K562 (cell line): ENCODE data around the gene RNF187. TPM values are rescaled to one million over a fixed set of nuclear protein-coding genes. Genes with fewer than 3 reads are reported as not detected.

Experiments used
- ARID2 ChIP-seq: fragments of 450-650 bp; IDR thresholded peaks from 2 replicates; pipeline ENCODE4 v1.6.1; 2017; ENCODE audit warnings: antibody characterized with exemption, mild to moderate bottlenecking
- ARNT ChIP-seq, 2 experiments: fragments of 450-650 bp; IDR thresholded peaks; 2 replicates each; pipeline ENCODE4 v1.6.1; 2016; ENCODE audit warnings: mild to moderate bottlenecking in 1 of 2
- BACH1 ChIP-seq: fragments of 200-800 bp; sonication (Bioruptor generic); IDR thresholded peaks from 2 replicates; pipeline ENCODE4 v1.6.1; 2016; ENCODE audit warnings: missing genetic modification characterization, missing compliant biosample characterization
- BCOR ChIP-seq: fragments of 450-650 bp; IDR thresholded peaks from 2 replicates; pipeline ENCODE4 v1.6.1; 2016
- BDP1 ChIP-seq: IDR thresholded peaks from 3 replicates; pipeline ENCODE4 v1.6.1; 2011; ENCODE audit not compliant: insufficient read length, insufficient read depth
- GTF2A2 ChIP-seq: IDR thresholded peaks from 2 replicates; pipeline ENCODE4 v1.6.1; 2016; ENCODE audit warnings: mild to moderate bottlenecking, missing genetic modification characterization, missing compliant biosample characterization
- HDAC2 ChIP-seq: fragments of 450-650 bp; IDR thresholded peaks from 2 replicates; pipeline ENCODE4 v1.6.1; 2016; ENCODE audit warnings: mild to moderate bottlenecking
- HLTF ChIP-seq: fragments of 450-650 bp; IDR thresholded peaks from 2 replicates; pipeline ENCODE4 v1.6.1; 2016
- HMGN3 ChIP-seq: IDR thresholded peaks from 2 replicates; pipeline ENCODE4 v1.6.1; 2011; ENCODE audit warnings: borderline replicate concordance, low read depth, mild to moderate bottlenecking, mixed read lengths, low read length; ENCODE audit not compliant: insufficient read length; ENCODE audit errors: extremely low read depth
- IRF2 ChIP-seq: sonication (generic); formaldehyde crosslinking; IDR thresholded peaks from 2 replicates; pipeline ENCODE4 v1.8.1; 2022; ENCODE audit warnings: mild to moderate bottlenecking, missing genetic modification reagents
- MECOM ChIP-seq: fragments of 250-450 bp; sonication (Bioruptor Pico); IDR thresholded peaks from 2 replicates; pipeline ENCODE4 v1.8.0; 2022; ENCODE audit warnings: inconsistent platforms
- MEF2D ChIP-seq: conservative IDR thresholded peaks from 2 replicates; pipeline ENCODE4 v1.6.1; 2016; ENCODE audit warnings: low read depth, missing genetic modification characterization, missing compliant biosample characterization
- MYBL2 ChIP-seq, 2 experiments: fragments of 450-650 bp in 1 of 2; sonication (generic) in 1 of 2; formaldehyde crosslinking in 1 of 2; IDR thresholded peaks; 2 replicates each; pipeline versions ENCODE4 v1.6.1 to v1.8.1; 2017 to 2022; ENCODE audit warnings: borderline replicate concordance in 1 of 2, inconsistent platforms in 1 of 2, low read depth in 1 of 2, mild to moderate bottlenecking in 1 of 2, missing genetic modification reagents in 1 of 2, moderate library complexity in 1 of 2
- NCOA1 ChIP-seq: fragments of 450-650 bp; IDR thresholded peaks from 2 replicates; pipeline ENCODE4 v1.6.1; 2016; ENCODE audit warnings: low read depth
- NR2C1 ChIP-seq, 2 experiments: fragments of 450-650 bp; IDR thresholded peaks; 2 replicates each; pipeline ENCODE4 v1.6.1; 2017; ENCODE audit warnings: mild to moderate bottlenecking in 2 of 2, antibody characterized with exemption in 1 of 2, inconsistent platforms in 1 of 2, missing compliant biosample characterization in 1 of 2, missing genetic modification characterization in 1 of 2
- PHB2 ChIP-seq: fragments of 450-650 bp; IDR thresholded peaks from 2 replicates; pipeline ENCODE4 v1.6.1; 2017; ENCODE audit warnings: low read depth
- RBBP5 ChIP-seq: fragments of 200-600 bp; sonication (generic); IDR thresholded peaks from 2 replicates; pipeline ENCODE4 v1.6.1; 2012; ENCODE audit warnings: borderline replicate concordance, mild to moderate bottlenecking, low read length, control low read depth, inconsistent platforms; ENCODE audit not compliant: insufficient read depth, poor library complexity, severe bottlenecking
- SAFB2 ChIP-seq: fragments of 200-400 bp; formaldehyde crosslinking; IDR thresholded peaks from 2 replicates; pipeline ENCODE4 v1.6.1; 2018; ENCODE audit warnings: borderline replicate concordance, low read length, low read depth, moderate library complexity; ENCODE audit not compliant: severe bottlenecking
- THRAP3 ChIP-seq: fragments of 450-650 bp; IDR thresholded peaks from 2 replicates; pipeline ENCODE4 v1.6.1; 2016; ENCODE audit warnings: mild to moderate bottlenecking, inconsistent platforms, borderline replicate concordance
- ZBTB1 ChIP-seq: sonication (generic); formaldehyde crosslinking; IDR thresholded peaks from 2 replicates; pipeline ENCODE4 v1.8.1; 2023; ENCODE audit warnings: missing genetic modification reagents, low read depth, mild to moderate bottlenecking, borderline replicate concordance
- ZFP36 ChIP-seq: fragments of 150-350 bp; IDR thresholded peaks from 2 replicates; pipeline ENCODE4 v1.6.1; 2018; ENCODE audit warnings: low read length, low read depth; ENCODE audit not compliant: partially characterized antibody
- ZKSCAN3 ChIP-seq: fragments of 250-450 bp; sonication (Bioruptor Pico); IDR thresholded peaks from 2 replicates; pipeline ENCODE4 v1.4.0; 2020
- ZNF232 ChIP-seq: sonication (generic); formaldehyde crosslinking; IDR thresholded peaks from 2 replicates; pipeline ENCODE4 v1.8.0; 2022; ENCODE audit warnings: mild to moderate bottlenecking, missing genetic modification reagents
- ZNF444 ChIP-seq: fragments of 250-450 bp; sonication (Bioruptor Pico); IDR thresholded peaks from 2 replicates; pipeline ENCODE4 v1.4.0; 2020; ENCODE audit warnings: mild to moderate bottlenecking, moderate library complexity
- ZNF696 ChIP-seq: fragments of 250-450 bp; sonication (Bioruptor Pico); conservative IDR thresholded peaks from 2 replicates; pipeline ENCODE4 v1.4.0; 2020; ENCODE audit warnings: mild to moderate bottlenecking, moderate library complexity
- polyA plus RNA-seq, 8 experiments: library from polyadenylated mRNA; depleted of rRNA in 4 of 8; stranded (reverse) in 5 of 8; unstranded in 3 of 8; fragments of >200 nt; fragmentation: Nextera tagmentation in 2 of 8; fragmentation: Illumina TruSeq in 1 of 8; extraction: Ambion mirVana in 2 of 8; extraction: Trizol in 1 of 8; gene quantifications; 2 replicates each; pipeline versions ENCODE4 v1.2.1 to v1.2.3, GENCODE V29; 2011 to 2014; ENCODE audit warnings: inconsistent platforms in 1 of 8, missing spikeins in 1 of 8
- total RNA-seq, 7 experiments: library from RNA; depleted of rRNA in 6 of 7; stranded (reverse); fragments of >200 nt in 6 of 7; fragmentation: Illumina TruSeq in 2 of 7; extraction: Trizol in 2 of 7; gene quantifications; 2 replicates each; pipeline versions ENCODE4 v1.2.1 to v1.2.3, GENCODE V29; 2011 to 2021; ENCODE audit warnings: low replicate concordance in 1 of 7
- TF ChIP-seq, protein P1 (sequence below): fragments of 250-450 bp; sonication (Bioruptor Pico); IDR thresholded peaks from 2 replicates; pipeline ENCODE4 v1.4.0; 2020; ENCODE audit warnings: mild to moderate bottlenecking, moderate library complexity
- TF ChIP-seq, protein P2 (sequence below): fragments of 450-650 bp; conservative IDR thresholded peaks from 2 replicates; pipeline ENCODE4 v1.6.1; 2016; ENCODE audit warnings: missing genetic modification characterization, low read depth, mild to moderate bottlenecking, control low read depth, missing compliant biosample characterization

Gene RNF187
- total and polyA plus RNA-seq, 9 of the 15 experiments (the other 6 are each of a cell fraction or from before 2014, with no cell fraction given): 2.3 to 119 (median 41.9) TPM

DNA sequence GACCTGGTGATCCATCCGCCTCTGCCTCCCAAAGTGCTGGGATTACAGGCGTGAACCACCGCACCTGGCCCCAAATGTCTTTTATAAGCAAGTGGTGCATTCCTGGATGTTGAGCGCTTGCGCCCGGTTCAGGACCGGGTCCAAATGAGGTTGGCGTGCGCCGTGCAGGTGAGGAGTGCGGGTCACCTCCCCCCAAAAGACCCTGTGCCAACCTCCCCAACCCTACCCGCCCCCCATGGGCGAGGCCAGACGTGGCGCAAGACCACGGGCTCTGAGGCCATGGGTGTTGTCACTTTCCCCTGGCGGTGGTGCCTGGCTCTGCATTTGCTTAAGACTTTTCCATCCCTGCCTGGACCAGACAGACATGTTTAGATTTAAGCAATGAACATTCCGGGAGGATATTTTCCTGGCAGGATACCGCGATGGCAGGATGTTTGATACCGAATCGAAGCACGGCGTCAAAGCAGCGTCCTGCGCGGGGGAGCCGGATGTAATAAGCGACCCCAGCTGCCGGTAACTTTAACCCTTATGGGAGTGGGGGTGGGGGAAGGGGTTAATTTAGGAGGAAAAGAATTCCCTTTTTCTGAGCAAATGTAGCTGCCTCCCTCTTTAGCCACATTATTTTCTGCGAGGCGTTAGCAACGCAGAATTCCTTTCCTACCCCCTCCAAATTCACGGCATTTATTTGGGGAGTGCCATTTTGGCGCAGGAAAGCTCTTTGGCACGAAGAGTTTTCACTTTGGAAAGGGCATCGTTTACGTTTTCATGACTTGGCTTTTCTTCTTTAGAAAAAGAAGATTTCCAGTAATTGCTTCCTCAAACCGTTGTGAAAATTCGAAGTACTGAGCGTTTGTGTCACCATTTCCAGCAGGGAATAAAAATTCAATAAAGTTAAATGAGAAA lies 27.8 kb upstream of the RNF187 start (continued):
- TF ChIP-seq, protein P1, sequence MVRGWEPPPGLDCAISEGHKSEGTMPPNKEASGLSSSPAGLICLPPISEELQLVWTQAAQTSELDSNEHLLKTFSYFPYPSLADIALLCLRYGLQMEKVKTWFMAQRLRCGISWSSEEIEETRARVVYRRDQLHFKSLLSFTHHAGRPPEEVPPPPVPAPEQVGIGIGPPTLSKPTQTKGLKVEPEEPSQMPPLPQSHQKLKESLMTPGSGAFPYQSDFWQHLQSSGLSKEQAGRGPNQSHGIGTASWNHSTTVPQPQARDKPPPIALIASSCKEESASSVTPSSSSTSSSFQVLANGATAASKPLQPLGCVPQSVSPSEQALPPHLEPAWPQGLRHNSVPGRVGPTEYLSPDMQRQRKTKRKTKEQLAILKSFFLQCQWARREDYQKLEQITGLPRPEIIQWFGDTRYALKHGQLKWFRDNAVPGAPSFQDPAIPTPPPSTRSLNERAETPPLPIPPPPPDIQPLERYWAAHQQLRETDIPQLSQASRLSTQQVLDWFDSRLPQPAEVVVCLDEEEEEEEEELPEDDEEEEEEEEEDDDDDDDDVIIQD (CRISPR knock-in tag): no peak
- no peak; the same call in 1 of the 2 replicates for TF ChIP-seq HLTF
- TF ChIP-seq, protein P2, sequence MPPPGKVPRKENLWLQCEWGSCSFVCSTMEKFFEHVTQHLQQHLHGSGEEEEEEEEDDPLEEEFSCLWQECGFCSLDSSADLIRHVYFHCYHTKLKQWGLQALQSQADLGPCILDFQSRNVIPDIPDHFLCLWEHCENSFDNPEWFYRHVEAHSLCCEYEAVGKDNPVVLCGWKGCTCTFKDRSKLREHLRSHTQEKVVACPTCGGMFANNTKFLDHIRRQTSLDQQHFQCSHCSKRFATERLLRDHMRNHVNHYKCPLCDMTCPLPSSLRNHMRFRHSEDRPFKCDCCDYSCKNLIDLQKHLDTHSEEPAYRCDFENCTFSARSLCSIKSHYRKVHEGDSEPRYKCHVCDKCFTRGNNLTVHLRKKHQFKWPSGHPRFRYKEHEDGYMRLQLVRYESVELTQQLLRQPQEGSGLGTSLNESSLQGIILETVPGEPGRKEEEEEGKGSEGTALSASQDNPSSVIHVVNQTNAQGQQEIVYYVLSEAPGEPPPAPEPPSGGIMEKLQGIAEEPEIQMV (tag): no peak
- TF ChIP-seq BACH1 (tag): no peak
- TF ChIP-seq THRAP3: no peak
- no peak for TF ChIP-seq ZFP36
- TF ChIP-seq ZNF444 (CRISPR knock-in tag): no peak
- peak; percentile 43; the same call in 1 of the 2 replicates for TF ChIP-seq HDAC2
- TF ChIP-seq ZBTB1: no peak
- no peak for TF ChIP-seq PHB2
- no peak for TF ChIP-seq IRF2
- TF ChIP-seq ARNT (IDR thresholded peaks at IDR 0.05): no peak
- no peak for TF ChIP-seq BDP1
- TF ChIP-seq NR2C1 (IDR thresholded peaks at IDR 0.05): no peak
- no peak for TF ChIP-seq NR2C1 (tag; IDR thresholded peaks at IDR 0.05)
- no peak for TF ChIP-seq ZNF696
- no peak for TF ChIP-seq MECOM (CRISPR knock-in tag)
- no peak for TF ChIP-seq MEF2D (tag)
- no peak for TF ChIP-seq GTF2A2 (tag)
- no peak for TF ChIP-seq RBBP5
- peak; percentile 50 for TF ChIP-seq HMGN3
- TF ChIP-seq MYBL2 (IDR thresholded peaks at IDR 0.05; ENCODE audit: low read depth): no peak
- TF ChIP-seq MYBL2 (CRISPR knock-in tag; IDR thresholded peaks at IDR 0.05; ENCODE audit: borderline replicate concordance): no peak
- TF ChIP-seq NCOA1: 0 out of 2 replicates have a peak, but pooled peaks have one; percentile 9
- TF ChIP-seq ZNF232: no peak
- TF ChIP-seq SAFB2: no peak
- TF ChIP-seq ZKSCAN3 (CRISPR knock-in tag): no peak
- no peak for TF ChIP-seq ARID2
- TF ChIP-seq BCOR: no peak
